Motor neuron (in vitro differentiated cells): Measurements from ENCODE around the gene DLG2. TPM values are rescaled to one million over a fixed set of nuclear protein-coding genes. Genes with fewer than 3 reads are reported as not detected.

Source experiments
- ATAC-seq, 8 experiments: fragments of 200-7000 bp; cut with Tn5 transposase; replicated peaks in 6 of 8; 2 replicates each; pipeline ENCODE4 v1.8.0; 2021; ENCODE audit warnings: mild to moderate bottlenecking in 8 of 8, moderate library complexity in 8 of 8
- H3K27ac ChIP-seq, 2 donors: fragments of 250-450 bp; sonication (Bioruptor Pico); 2 replicates each; pipeline ENCODE4 v1.9.0; 2021; ENCODE audit warnings: antibody characterized with exemption in 2 of 2, mild to moderate bottlenecking in 2 of 2, moderate library complexity in 1 of 2
- H3K4me1 ChIP-seq, 2 donors: fragments of 250-450 bp; sonication (Bioruptor Pico); replicated peaks in 1 of 2; 2 replicates each; pipeline ENCODE4 v1.6.1; 2021; ENCODE audit warnings: antibody characterized with exemption in 2 of 2, mild to moderate bottlenecking in 2 of 2, moderate library complexity in 1 of 2
- H3K4me3 ChIP-seq, 5 donors: fragments of 250-450 bp; sonication (Bioruptor Pico); 2 replicates each; pipeline ENCODE4 v1.9.0; 2021; ENCODE audit warnings: antibody characterized with exemption in 5 of 5, mild to moderate bottlenecking in 5 of 5, moderate library complexity in 4 of 5
- WGBS, 10 experiments: fragments of 450-650 bp; shearing (Covaris generic); methylation state at CpG; one replicate each; pipeline ENCODE4 v1.0.0; 2022; 5-methylcytosine and 5-hydroxymethylcytosine counted together
- in situ Hi-C, 9 experiments: fragments of 400-800 bp; cut with MboI; loops; one replicate each; pipeline ENCODE4 v1.15.0; 2021; ENCODE audit warnings: low sequenced_read_pairs in 9 of 9, low pct_unique_long_range_greater_than_20kb in 2 of 9; ENCODE audit not compliant: unreplicated experiment in 9 of 9
- total RNA-seq, 8 experiments: library from RNA; unstranded; fragments of 300-600 nt; gene quantifications; 2 replicates each; pipeline versions ENCODE4 v1.2.3 to v1.2.4, GENCODE V29; 2022

DLG2 gene
- total RNA-seq, 8 experiments from 2014 or later: 1.3 to 17.5 (median 6.5) TPM

- in situ Hi-C loops: no loop called here
- no peak overlapping the region for H3K4me3 ChIP-seq
- ATAC-seq: no peak
- H3K27ac ChIP-seq: no peak overlapping the region
- no peaks in the 10 kb centered on the region for H3K4me1 ChIP-seq
These were observed 1201.5 kb downstream of the DLG2 start for GRCh38 chr11:84425673-84426072.

DNA sequence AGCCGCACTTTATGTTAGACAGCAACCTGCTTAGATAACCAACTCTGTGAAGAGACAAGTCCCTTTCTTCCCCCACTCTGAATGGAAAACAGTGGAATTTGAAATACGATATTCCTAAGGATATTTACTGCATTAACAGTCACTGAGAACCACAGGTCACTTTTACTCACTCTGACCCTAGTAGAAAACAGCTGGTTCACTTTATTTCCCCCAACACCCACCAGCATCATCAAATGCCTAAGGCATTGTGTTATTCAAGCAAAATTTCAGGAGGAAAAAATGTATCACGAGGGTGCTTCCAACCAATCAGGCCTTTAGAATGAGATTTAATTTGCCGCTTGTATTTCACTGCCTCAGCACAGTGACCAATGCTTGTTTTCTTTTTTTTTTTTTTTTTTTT is 1206.9 kb downstream of the DLG2 start:
- 40 to 100% (median 85%) methylated on average over 1 to 4 of the region's 4 CpGs for whole genome bisulfite sequencing, 10 experiments
- no peak overlapping the region for H3K27ac ChIP-seq
- ATAC-seq: no peak
- H3K4me3 ChIP-seq: no peak overlapping the region
- in situ Hi-C loops: no loop called here
- H3K4me1 ChIP-seq: no peaks in the 10 kb centered on the region

- WGBS, 10 experiments: 31 to 100% (median 70%) methylated on average over 1 to 3 of the region's 3 CpGs; no CpG with 5 or more reads in 3 of the 10 experiments
- Histone ChIP-seq H3K4me1 (no peaks in the 10 kb centered on the region), H3K4me3 (no peak overlapping the region), H3K27ac (no peak overlapping the region)
- peak in 1 of 8 experiments; percentile 32 for ATAC-seq
- in situ Hi-C loops: no loop called here
These were observed 1207.5 kb downstream of the DLG2 start for GRCh38 chr11:84419616-84420015.

DNA sequence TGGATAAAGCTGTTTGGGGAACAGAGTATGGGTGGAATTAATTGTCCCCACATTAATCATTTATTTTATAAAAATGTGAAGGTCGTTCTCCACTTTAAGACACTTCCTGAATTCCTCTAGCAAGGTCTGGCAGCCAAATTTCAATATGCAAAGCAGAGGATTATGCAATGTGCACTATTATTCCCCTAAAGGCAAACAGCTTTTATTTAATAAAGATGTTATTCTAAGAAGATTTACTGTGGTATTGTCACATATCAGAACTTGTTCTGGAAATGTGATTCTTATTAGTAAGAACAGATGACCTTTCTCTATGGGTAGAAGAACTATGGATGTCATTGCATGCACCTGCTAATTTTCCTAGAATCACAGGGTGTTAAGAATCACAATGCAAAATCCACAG is 1212.2 kb downstream of the DLG2 start:
- Histone ChIP-seq H3K4me3 (no peak overlapping the region), H3K4me1 (peaks cover 0 to 11% of the 10 kb centered on the region in 2 donors), H3K27ac (no peak overlapping the region)
- 0 to 83% (median 30%) methylated on average over 1 of the region's 1 CpG; no CpG with 5 or more reads in 2 of the 10 experiments for WGBS, 10 experiments
- in situ Hi-C loops: no loop called here
- peak in 3 of 8 experiments; percentile 49 to 82 (median 71) for ATAC-seq

- H3K27ac ChIP-seq: no peak overlapping the region
- peaks cover 0 to 18% of the 10 kb centered on the region in 2 donors for H3K4me1 ChIP-seq
- ATAC-seq: peak in 5 of 8 experiments; percentile 28 to 83 (median 73)
- in situ Hi-C loops: no loop called here
- H3K4me3 ChIP-seq: no peak overlapping the region
These were observed 1213.6 kb downstream of the DLG2 start for GRCh38 chr11:84413549-84413948.

DNA sequence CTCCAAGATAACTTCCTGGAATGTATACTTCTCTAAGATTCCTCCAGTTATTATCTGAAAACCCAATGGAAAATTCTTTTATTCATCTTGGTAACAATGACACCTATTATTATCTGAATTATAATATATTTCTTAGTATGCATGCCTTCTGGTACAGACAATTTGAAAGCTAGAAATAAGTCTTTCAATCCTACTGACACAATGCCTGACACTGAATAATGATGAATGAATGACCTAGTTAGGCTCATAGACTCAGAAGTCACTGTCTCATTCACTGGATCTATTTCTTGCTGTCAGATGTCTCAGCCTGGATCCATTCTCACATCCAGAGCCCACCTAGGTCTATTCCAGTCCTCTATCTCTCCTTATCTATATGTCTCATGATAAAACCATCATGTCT is 1214.3 kb downstream of the DLG2 start:
- in situ Hi-C loops: no loop called here
- no peak for ATAC-seq
- H3K4me1 ChIP-seq: peaks cover 0 to 18% of the 10 kb centered on the region in 2 donors
- no peak overlapping the region for H3K4me3 ChIP-seq
- no peak overlapping the region for H3K27ac ChIP-seq

DNA sequence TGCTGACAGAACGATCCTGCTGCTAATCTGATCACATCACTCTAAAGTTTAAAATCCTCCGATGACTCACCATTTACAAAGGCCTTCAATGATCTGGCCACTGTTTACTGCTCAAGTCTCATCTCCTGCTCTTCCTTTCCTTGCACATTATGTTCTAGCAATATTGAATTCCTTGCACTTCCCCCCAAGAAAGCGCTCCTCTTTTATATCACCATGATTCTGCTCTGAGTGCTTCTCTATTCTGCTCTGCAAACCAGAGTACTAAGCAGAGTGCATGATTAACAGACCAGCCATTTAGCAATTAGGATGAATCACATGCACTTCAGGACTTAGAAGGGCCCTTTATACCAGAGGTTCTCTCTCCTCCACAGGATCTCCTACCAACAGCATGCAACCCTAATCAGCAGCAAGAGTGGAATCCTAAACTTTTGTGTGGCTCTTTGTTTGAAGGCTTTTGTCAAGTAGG is 1218.2 kb downstream of the DLG2 start:
- H3K4me3 ChIP-seq: no peak overlapping the region
- H3K27ac ChIP-seq: no peak overlapping the region
- in situ Hi-C loops: no loop called here
- 17 to 100% (median 80%) methylated on average over 1 to 3 of the region's 3 CpGs; no CpG with 5 or more reads in 1 of the 10 experiments for WGBS, 10 experiments
- ATAC-seq: peak in 5 of 8 experiments; percentile 52 to 71 (median 64)
- peaks cover 0 to 15% of the 10 kb centered on the region in 2 donors for H3K4me1 ChIP-seq

DNA sequence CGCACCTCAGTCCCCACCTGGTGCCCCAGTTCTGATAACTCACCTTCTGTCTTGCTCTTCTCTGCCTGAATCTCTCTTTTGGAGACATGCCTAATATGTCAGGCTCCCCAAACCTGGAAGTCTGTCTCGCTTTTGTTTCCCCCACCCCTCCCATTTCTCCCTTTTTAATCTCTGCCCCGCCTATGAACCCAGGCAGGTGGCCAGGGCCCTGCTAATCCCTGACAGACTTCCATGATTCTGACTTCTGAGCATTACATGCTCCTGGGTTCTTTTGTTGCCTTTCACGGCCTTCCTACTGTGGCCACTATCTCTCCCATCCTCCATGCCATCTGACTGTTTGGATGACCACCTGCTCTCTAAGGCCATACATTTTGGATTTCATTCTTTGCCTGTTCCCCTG is 1220.1 kb downstream of the DLG2 start:
- 27 to 100% (median 100%) methylated on average over 1 to 3 of the region's 4 CpGs; no CpG with 5 or more reads in 3 of the 10 experiments for WGBS, 10 experiments
- Histone ChIP-seq H3K4me1 (peaks cover 0 to 7% of the 10 kb centered on the region in 2 donors), H3K27ac (no peak overlapping the region), H3K4me3 (no peak overlapping the region)
- no peak for ATAC-seq
- in situ Hi-C loops: no loop called here

GRCh38 chr11:84398017-84398626 is 1229.0 kb downstream of the DLG2 start:
- WGBS, 10 experiments: 39 to 89% (median 71%) methylated on average over 2 to 3 of the region's 3 CpGs
- H3K4me1 ChIP-seq: no peaks in the 10 kb centered on the region
- peak in 4 of 8 experiments; percentile 35 to 69 (median 41) for ATAC-seq
- no peak overlapping the region for H3K4me3 ChIP-seq
- H3K27ac ChIP-seq: no peak overlapping the region
- in situ Hi-C loops: loop anchor here in 3 of 9 experiments (25.0 kb wide), 1 partner anchor 561 kb away; no protein-coding TSS in a partner anchor

DNA sequence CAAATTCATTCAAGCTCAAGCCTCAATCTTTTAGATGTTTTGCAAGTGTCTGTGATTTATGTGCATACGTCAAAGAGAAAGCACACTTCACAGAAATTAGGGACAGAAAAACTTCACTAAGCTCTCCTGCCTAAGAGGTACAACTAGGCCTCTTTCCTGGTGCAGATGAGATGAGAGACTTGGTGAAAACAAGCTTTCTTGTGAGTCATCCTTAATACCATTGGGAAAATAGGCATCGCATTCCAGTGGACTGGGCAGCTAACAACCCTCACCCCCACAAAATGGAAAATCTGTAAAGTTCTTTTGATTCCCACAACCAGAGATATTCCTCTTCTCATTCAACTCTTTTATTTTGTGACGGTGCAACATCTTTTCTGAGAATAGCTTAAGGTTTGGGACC is 1230.6 kb downstream of the DLG2 start:
- H3K27ac ChIP-seq: no peak overlapping the region
- in situ Hi-C loops: loop anchor here in 3 of 9 experiments (25.0 kb wide), 1 partner anchor 559 kb away; no protein-coding TSS in a partner anchor
- no peak for ATAC-seq
- H3K4me3 ChIP-seq: no peak overlapping the region
- WGBS, 10 experiments: 60 to 100% (median 81%) methylated on average over 1 to 3 of the region's 3 CpGs; no CpG with 5 or more reads in 1 of the 10 experiments
- H3K4me1 ChIP-seq: no peaks in the 10 kb centered on the region

GRCh38 chr11:84390441-84391078 is 1236.6 kb downstream of the DLG2 start:
- 20 to 96% (median 79%) methylated on average over 1 to 4 of the region's 6 CpGs; no CpG with 5 or more reads in 2 of the 10 experiments for WGBS, 10 experiments
- in situ Hi-C loops: loop anchor here in 3 of 9 experiments (25.0 kb wide), 1 partner anchor 553 kb away; no protein-coding TSS in a partner anchor
- H3K4me1 ChIP-seq: no peaks in the 10 kb centered on the region
- H3K4me3 ChIP-seq: no peak overlapping the region
- ATAC-seq: peak in 1 of 8 experiments; percentile 62
- H3K27ac ChIP-seq: no peak overlapping the region

DNA sequence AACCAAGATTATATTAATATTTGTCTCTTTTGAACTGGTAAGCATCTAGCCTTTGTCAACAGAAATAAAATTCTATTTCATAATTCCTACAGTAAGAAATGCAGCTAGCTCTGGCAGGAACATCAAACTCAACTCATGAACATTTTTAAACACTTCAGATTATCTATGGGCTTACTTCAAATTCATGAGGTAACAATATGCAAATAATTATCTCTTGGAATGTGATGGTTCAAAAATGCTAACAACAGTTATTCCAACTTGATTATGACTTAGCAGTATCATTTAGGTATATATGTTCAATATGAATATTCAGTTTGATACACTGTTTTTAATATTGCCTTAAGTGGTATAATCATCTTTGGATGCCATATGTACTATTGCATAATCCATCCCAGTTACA is 1237.4 kb downstream of the DLG2 start:
- in situ Hi-C loops: loop anchor here in 3 of 9 experiments (25.0 kb wide), 1 partner anchor 552 kb away; no protein-coding TSS in a partner anchor
- Histone ChIP-seq H3K4me3 (no peak overlapping the region), H3K27ac (no peak overlapping the region), H3K4me1 (no peaks in the 10 kb centered on the region)
- ATAC-seq: peak in 1 of 8 experiments; percentile 65

GRCh38 chr11:84384731-84385130 is 1242.4 kb downstream of the DLG2 start:
- Histone ChIP-seq H3K27ac (no peak overlapping the region), H3K4me3 (no peak overlapping the region), H3K4me1 (no peaks in the 10 kb centered on the region)
- ATAC-seq: peak in 1 of 8 experiments; percentile 18
- in situ Hi-C loops: loop anchor here in 3 of 9 experiments (25.0 kb wide), 1 partner anchor 547 kb away; no protein-coding TSS in a partner anchor
